Embryonic facial prominence (tissue), 1 donor: ENCODE data around the gene DRD2.

Experiments
- DNase-seq: peaks from one replicate; pipeline ENCODE4 v3.0.0-alpha.2; 2016; ENCODE audit errors: extremely low spot score

Gene DRD2

DNA sequence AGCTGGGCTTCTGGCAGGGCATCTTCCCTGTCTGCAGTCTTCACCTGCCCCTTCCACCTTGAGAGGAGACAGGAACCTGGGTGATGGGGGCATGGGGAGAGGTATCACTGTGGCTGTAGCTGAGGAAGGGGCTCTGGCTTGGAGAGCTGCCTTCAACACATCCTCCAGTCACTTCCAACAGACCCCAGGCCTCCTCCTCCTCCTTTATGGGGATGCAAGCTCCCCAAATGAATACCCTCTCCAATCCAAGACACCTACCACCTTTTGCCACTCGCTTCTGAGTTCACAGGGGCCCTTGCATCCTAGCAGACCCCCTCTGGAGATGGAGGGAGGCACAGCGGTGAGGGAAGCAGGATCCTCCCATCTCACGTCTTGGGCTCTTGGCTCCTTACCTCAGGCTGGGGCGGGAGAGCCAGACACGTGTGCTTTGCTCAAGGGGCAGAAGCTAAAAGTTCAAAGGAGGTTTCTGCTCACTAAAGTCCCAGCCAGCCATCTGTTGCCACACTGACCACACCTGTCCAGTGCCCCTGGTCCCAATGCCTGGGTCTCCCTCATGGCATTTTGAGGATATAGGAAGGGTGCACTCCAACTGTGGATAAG is 74.5 kb downstream of the DRD2 start:
- no peak for DNase-seq

DNA sequence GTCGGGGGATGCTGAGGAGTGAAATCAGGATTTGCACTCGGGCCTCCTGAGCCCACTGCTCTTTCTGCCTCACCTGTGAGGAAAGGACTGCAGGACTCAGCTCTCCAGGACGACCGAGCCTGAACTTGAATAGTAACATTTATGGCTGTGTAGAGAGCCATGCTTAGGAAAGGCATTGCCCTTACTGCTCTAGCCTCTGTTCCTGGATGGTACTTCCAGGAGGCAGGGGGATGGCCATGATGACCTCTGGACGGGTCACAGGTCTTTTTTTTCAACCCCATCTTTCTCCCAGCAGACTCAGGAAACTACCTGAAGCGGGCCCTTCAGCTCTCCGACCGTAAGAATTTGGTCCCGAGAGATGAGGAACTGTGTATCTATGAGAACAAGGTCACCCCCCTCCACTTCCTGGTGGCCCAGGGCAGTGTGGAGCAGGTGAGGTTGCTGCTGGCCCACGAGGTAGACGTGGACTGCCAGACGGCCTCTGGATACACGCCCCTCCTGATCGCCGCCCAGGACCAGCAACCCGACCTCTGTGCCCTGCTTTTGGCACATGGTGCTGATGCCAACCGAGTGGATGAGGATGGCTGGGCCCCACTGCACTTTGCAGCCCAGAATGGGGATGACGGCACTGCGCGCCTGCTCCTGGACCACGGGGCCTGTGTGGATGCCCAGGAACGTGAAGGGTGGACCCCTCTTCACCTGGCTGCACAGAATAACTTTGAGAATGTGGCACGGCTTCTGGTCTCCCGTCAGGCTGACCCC is 76.3 kb downstream of the DRD2 start:
- DNase-seq: no peak

DNA sequence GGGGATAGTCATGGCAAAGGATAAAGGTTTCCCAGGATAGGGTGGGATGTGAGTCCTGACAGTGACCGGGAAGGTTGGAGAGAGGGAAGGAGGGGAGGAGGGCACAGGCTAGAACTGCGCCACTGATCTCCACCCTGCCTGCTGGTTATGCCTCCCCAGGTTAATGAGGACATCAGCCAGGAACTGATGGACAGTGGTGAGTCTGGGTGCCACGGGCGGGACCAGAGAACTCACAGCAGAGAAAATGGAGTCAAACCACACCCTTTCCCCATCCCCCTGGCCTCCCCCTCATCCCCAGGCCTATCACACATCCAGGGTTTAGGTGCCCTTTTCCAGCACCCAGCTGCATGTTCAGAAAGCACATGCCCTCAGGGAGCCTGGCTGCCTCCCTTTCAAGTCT is 77.4 kb downstream of the DRD2 start:
- no peak for DNase-seq

DNA sequence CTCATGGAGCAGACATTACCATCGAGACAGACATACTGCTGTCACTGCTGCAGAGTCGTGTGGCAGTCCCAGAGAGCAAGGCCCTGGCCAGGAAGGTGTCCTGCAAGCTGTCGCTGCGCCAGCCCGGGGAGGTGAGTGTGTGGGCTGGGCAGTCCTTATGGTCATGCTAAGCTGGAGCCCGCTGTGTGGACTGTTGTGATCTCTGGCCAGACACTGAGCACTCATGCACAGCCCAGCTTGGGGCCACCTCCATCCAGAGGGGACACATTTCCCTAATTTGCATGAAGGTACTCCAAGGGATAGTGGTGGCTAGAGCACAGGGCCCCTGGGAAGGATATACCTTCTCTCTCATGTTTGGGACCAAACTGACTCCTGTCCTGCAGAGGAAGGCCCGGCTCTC is 78.0 kb downstream of the DRD2 start:
- DNase-seq: no peak

DNA sequence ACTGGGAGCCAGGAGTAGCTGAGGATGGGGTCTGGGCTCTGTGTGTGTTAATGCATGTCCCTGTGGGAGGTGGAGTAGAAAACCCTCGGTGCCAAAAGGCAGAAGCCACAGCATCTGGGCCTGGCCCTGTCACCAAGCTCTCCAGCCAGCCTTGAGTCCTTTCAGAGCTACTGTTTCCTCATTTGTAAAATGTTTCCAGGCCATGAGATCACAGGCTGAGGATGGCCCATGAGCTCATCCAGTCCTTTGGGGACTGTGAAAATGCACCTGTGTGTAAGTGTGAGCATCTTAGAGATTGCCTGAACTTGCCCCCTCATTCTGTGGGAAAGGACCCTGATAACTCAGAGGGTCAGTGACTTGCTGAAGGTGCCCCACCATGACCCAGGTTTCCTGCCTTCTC is 78.5 kb downstream of the DRD2 start:
- DNase-seq: no peak

DNA sequence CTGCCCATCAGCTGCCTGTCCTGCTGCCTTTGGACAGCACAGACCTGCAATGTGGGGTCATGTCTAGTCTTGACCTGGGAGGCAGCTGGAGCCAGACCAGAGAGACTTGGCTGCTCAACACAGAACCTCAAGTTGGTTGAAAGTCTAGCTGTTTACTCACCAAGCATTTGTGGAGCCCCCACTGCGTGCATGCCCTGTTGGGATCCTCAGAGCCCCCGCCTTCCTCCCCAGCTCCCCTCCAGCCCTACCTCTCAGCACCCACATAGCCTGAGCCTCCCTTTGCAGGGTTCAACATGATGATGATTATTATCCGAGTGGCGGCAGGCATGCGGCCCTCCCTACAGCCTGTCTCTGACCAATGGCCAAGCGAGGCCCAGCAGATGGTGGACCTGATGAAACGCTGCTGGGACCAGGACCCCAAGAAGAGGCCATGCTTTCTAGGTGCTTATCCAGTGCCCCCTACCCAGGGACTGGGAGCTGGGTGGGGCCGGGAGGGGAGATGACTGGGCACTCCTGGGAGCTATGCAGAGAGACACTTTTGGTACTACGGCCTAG is 79.3 kb downstream of the DRD2 start:
- no peak for DNase-seq

DNA sequence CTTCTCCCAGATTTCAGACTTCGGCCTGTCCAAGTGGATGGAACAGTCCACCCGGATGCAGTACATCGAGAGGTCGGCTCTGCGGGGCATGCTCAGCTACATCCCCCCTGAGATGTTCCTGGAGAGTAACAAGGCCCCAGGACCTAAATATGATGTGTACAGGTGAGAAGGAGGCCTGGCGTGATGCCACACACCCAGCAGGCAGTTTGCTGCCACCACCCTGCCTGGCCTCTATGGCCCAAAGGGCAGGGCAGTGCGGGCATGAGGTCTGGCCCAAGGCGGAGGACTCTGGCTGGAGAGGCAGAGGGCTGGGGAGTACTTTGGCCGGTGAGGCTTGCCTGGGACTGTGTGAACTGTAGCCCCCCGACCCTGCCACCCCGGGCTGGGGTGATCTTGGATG is 80.3 kb downstream of the DRD2 start:
- no peak for DNase-seq

DNA sequence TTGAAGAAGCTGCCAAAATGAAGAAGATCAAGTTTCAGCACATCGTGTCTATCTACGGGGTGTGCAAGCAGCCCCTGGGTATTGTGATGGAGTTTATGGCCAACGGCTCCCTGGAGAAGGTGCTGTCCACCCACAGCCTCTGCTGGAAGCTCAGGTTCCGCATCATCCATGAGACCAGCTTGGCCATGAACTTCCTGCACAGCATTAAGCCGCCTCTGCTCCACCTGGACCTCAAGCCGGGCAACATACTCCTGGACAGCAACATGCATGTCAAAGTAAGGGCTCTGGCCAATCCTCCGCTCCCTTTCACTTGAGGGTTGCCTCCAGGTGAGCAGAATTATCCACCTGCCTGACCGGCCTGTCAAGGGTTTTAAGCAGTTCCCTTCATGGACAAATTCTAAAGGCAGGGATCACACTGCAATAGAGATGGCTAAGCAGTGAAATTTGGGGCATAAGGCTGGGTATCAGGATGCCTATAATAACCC is 81.7 kb downstream of the DRD2 start:
- DNase-seq: no peak

DNA sequence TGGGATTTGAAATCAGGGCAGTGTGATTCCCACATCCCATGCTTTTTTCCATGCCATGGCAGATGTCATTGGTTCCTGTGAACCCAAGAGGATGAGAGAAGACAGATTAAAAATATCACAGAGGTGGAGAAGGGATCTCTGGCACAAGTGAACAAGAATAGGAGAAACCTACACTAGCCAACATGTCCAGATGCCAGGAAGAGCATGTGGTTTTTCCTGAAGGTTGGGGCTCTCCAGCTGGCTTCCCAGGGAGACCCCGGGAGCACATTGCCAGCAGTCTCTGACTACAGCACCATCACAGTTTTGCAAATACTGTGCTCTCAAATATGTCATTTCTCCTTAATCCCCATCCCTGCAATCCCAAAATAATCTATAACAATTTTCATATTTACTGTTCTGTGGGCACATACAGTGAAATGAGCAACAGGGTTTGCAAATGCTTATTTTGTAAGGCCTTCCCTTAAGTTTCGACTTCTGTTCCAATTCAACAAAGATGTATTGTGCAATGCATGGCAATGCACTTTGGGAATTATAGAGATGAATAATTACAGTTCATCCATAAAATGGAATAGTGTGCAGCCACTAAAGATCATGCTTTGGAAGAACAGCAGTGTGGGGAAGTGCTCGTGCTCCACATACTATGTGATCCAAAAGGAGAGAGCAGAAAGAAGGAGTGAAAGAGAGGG is 82.8 kb downstream of the DRD2 start:
- no peak for DNase-seq

DNA sequence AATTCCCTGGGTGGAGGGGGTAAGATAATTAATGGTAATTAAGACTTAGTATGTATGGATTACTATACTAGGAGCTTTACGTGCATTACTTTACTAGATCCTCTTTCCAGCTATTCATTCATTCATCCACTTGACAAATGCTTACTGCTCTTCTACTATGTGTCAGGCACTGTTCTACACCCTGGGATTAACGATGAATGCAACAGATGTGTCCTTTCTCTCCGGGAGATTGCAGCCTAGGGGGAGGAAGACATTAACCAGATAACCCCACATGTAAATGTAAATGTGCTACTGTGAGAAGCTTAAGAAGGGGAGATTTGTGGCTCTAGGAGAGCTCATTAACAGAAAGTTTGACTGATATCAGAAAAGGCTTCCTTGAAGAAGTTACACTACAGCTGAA is 85.9 kb downstream of the DRD2 start:
- DNase-seq: no peak

DNA sequence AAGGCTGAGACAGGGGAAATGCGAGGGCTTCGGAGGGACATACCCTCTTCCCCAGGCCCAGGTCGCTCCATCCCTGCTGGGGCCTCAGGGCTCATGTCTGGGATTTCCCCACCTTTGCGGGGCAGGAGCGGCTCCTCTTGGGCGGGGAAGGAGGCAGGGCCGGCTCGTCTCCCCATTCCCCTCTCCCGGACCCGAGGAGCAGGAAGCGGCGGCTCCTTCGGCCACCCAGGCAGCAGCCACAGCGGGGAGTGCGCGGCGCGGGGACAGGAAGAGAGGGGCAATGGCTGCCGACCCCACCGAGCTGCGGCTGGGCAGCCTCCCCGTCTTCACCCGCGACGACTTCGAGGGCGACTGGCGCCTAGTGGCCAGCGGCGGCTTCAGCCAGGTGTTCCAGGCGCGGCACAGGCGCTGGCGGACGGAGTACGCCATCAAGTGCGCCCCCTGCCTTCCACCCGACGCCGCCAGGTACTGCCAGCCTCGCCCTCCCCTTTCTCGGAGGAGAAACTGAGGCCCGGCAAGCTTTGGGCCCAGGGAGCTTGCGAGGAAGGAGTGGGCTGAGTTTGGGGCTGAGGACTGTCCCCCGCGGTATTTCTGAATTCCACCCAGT is 87.5 kb downstream of the DRD2 start, which contains the start of gene ANKK1:
ANKK1 (plus strand) TSS at position 175 of the 607 bp plus-strand sequence; CDS start at position 281, 106 bp downstream.
- no peak for DNase-seq

DNA sequence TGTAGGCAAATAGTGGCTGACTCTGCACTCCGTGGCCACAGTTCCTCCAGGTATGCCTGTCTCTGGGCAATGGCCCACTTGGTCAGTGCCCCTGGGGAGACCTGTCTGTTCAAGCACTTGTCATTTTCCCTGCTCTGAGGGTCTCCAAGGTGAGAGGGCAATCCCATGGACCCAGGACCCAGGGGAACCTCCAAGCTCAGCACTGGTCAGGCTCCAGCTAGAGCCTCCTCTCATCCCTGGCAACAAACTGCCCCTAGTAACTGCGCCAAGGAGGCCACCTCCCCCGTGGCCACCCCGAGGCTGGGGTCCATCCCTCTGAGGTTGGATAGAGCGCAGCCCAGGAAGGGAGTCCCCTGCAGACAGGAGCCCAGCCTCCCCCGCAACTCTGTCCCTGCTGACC is 88.3 kb downstream of the DRD2 start:
- no peak for DNase-seq

DNA sequence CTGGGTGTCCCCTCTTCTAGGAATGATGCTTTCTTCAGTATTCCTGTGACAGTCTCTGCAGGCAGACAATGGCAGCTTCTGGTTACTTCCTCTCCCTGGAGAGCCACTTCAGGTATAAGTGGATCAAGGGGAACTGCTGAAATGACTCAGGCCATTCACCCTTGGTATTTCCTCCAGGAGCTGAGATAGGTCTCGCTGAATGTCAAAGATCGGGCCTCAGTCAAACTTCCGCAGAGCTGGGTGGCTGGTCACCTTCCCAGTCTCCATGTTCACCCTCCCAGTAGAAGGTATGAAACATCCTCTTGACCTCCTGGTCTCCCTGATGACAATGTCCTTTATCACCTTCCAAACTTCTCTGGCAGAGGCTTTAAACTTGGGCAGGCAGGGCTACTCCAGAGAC is 89.4 kb downstream of the DRD2 start:
- no peak for DNase-seq

DNA sequence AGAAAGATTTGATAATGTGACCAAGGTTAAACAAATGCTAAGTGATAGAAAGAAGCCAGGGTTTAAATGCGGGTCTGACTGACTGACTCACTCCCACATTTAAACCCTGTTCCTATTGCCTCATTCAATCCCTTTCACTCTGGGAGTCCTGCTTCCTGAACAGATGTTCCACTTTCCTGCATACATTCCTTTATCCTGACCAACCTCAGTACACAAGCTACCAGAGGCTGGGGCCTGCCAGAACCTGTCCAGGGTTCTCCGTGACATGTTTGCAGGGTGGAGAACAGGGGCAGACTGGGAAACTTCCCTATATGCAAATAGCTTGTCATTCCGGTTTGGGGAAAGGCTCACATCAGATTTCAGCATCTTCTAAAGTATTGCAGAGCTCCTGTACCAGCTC is 90.6 kb downstream of the DRD2 start:
- DNase-seq: peak; percentile 42

DNA sequence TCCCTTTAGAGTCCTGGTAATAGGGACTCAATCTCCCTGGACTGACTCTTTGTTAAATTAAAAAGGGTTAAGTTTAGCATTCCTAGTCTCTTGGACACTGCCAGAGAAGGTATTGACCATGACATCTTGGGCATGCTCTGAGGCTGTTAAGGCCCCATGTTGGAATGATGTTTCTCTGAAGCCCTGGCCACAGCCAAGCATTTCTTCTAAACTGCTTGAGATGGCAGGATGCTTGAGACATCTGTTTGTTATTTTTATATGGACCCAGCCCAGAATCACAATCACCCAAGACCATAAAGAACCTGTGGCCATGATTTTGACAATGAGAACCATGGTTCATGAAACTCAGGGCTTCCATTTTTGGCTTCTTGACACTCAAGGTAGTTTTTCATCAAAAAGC is 93.1 kb downstream of the DRD2 start:
- DNase-seq: no peak

DNA sequence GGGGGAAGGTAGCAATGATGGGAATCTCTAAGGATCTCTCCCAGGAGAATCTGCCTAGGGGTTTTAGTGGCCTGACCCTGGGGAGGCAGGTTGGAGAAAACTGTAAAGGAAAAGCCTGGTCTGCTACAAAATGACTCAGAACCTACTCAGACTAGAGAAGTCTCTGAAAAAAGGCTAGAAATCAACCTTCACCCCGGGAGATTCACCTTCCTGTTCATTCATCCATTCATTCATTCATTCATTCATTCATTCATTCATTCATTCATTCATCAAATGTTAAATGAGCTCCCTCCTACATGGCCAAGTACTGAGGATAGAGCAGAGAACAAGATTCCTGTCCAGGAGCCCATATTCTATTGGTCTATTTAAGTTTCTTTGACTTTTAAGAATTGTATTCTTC is 96.5 kb downstream of the DRD2 start:
- no peak for DNase-seq

DNA sequence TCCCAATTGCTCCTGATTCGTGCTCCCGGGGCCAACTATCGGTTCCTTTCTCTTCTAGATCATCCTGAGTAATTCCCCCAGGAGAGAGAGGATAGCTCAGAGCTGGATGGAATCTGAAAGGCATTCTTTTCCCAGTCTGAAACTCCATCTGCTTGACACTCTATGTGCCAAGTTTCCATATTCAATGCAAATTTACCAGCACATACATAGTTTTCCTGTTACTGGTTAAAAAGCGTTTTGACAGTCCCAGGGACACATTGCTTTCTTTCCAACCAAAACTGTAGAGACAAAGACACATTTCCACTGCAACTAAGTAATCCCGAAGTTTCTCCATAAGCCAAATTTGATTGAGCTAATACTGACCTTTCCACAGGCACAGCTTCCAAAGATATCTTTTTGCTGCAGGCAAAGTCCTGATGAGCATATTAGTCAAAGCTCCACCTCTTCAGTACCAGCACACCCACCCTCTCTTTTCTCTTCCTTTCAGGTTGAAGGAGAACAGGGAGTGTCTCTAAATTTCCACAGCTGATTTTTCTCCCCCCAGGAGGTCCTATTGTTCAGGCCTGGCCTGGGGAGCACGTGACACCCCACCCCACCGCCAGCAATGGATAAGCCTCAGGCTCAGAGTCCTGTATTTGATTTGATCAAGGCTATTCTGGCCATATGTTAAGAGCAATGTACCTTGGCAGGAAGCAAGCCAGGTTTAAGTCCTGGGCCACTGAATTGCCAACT is 97.4 kb downstream of the DRD2 start:
- no peak for DNase-seq

DNA sequence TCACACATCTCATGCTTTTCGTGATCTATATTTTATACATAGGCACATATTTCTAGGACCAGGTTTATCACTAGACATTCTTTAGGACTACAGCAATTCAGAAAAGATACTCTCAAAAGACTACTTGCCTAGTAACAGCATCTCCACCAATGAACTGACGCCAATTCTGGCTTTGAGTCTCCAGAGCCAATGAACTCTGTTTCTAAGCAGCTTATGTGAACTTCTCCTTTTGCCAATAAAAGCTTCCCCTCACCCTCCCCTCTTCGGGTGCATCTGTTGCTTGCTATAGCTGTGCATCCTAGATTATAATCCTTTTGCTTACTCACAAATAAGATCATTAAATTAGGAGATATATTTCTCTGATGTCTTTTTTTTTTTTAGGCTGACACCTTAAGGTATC is 99.0 kb downstream of the DRD2 start:
- DNase-seq: no peak

DNA sequence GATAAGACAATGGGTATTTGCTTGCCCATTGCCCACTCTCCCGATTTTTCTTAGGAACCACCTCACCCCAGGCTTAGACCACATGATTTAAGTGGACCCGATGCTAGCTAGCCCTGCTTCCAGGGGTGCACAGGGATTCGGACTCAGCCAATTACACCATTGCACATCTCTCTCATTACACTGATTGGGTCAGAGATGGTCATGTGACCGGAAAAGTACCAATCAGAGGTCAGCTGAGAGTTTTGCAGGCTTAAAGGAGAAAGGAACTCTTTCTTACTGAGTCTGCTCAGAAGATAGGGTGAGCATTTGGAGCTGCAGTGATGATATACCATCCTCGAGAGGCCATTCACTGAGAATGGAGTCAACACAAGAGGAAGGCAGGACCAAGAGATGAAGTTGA is 99.8 kb downstream of the DRD2 start:
- DNase-seq: no peak

DNA sequence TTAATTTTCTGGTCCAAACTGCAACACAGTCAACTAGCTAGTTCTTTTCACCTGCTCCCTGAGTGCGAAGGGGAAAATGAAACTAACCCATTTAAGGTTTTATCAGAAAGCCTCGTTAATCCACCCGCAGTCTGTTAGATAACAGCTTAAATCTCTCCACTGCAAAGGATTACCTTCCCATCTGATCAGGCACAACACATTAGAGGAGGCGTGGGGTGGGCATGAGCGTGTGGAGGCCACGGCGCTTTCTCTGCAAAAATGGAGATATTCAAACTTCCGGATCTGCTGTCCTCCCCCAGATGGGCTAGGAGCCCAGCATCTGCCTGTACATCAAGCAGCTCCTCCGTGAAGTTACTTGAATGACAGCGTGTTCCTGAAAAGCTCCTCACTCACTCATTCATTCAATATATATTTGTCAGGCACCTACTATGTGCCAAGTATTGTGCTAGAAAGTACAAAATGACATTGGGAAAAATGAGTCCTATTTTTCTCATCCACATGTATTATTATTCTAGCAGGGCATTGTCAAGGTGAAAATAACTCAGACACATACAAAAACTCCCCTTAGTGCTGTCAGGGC is 101.1 kb downstream of the DRD2 start:
- DNase-seq: no peak

DNA sequence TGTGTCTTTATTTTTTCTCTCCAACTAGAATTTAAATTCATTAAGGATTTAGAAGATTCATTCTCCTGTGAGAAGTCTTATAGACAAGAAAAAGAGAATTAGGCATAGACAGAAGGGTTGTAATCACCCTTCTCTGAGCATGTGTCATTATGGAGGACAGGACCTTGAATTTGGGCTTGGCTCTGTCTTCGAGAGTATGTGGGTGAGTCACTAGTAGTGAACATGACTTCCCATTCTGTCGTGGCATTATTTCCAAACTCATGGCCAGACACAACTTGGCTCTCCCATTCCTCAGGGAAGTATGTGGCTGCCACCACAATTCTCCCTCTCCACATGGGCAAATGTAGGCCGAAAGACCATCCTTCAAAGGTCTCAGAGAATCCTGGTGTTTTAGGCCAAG is 101.9 kb downstream of the DRD2 start:
- no peak for DNase-seq
